MM.1S (cell line): Measurements from ENCODE around the gene PPP6R2.

Source experiments
- CTCF ChIP-seq: fragments of 300-600 bp; sonication (generic); IDR thresholded peaks from 2 replicates; pipeline ENCODE4 v1.5.1; 2016; ENCODE audit warnings: antibody characterized with exemption, low read length, mixed read lengths
- EZH2 ChIP-seq: fragments of 300-600 bp; sonication (generic); optimal IDR thresholded peaks from 2 replicates; pipeline ENCODE3; 2017; ENCODE audit warnings: low read depth, mild to moderate bottlenecking, antibody characterized with exemption, low read length, mixed read lengths
- EZH2phosphoT487 ChIP-seq: fragments of 300-600 bp; sonication (generic); IDR thresholded peaks from 2 replicates; pipeline ENCODE4 v1.6.1; 2018; ENCODE audit warnings: antibody characterized with exemption, low read length

GRCh38 chr22:50483556-50483955 lies 140.4 kb downstream of the PPP6R2 start:
- TF ChIP-seq CTCF (no peak), EZH2phosphoT487 (no peak), EZH2 (no peak)
